ENCODE results near the gene MYO15A. TPM values are rescaled to one million over a fixed set of nuclear protein-coding genes. Genes with fewer than 3 reads are reported as not detected.
A peak's percentile ranks its signal among the peaks of the same experiment; 100 is the strongest.

MYO15A gene
- total RNA-seq (2014; rRNA removed) = 0.26 TPM in 1 of 2 replicates, not detected in the other
- percentile 19 among the genes with signal in this experiment for Bru-seq, nascent RNA
- percentile 35 among the genes with signal in this experiment for BruChase-seq, experiment 1, labeled RNA remaining after a 6-hour chase
- BruChase-seq, experiment 2, labeled RNA remaining after a 2-hour chase = percentile 32 among the genes with signal in this experiment
- long read RNA-seq = 0 reads

- Histone ChIP-seq H3K27ac (ENCODE audit: low read length) (no peak within 1 kb of the TSS), H3K9ac (ENCODE audit: low read length) (no peak within 1 kb of the TSS), H3K9me3 (ENCODE audit: low read length) (no peaks in the 10 kb centered on the region), H4K20me1 (ENCODE audit: low read length) (no peaks in the 10 kb centered on the region), H3F3A (ENCODE audit: low read length, unreplicated experiment) (no peaks in the 10 kb centered on the region), H3K4me3 (ENCODE audit: low read length) (no peak within 1 kb of the TSS), H3K27me3 (ENCODE audit: low read length) (no peaks in the 10 kb centered on the region), H3K4me1 (ENCODE audit: insufficient read depth, low read length) (no peaks in the 10 kb centered on the region), H3K4me2 (ENCODE audit: low read length) (no peak within 1 kb of the TSS), H2AFZ (ENCODE audit: low read length) (no peak within 1 kb of the TSS), H3K79me2 (ENCODE audit: low read length) (no peaks in the 10 kb centered on the region), H3K36me3 (ENCODE audit: low read depth, low read length) (peaks cover 12% of the 10 kb centered on the region), H3K9me2 (replicated peaks; ENCODE audit: low read length) (no peaks in the 10 kb centered on the region)
- POLR2A ChIA-PET (ENCODE audit: unreplicated experiment) = no interaction called here
- BruUV-seq (replicated peaks) = TSS peak; percentile 9
- no peak for DNase-seq
- CTCF ChIA-PET = no interaction called here
- intact Hi-C loops (cut with micrococcal nuclease) = no loop called here
- no peak for ATAC-seq
- no peak for TF ChIP-seq EZH2phosphoT487 (IDR thresholded peaks at IDR 0.05; ENCODE audit: borderline replicate concordance, low read length)
- TF ChIP-seq EZH2 (IDR thresholded peaks at IDR 0.05; ENCODE audit: low read length, unreplicated experiment) = no peak
- no peak for TF ChIP-seq CTCF (conservative IDR thresholded peaks at IDR 0.05; ENCODE audit: low read depth, low read length)
Observed at GRCh38 chr17:18108401-18109312, at the start of gene MYO15A. Gene MYO15A, plus strand, starts transcription at chr17:18108756. Its CDS starts 10,045 bp downstream, at chr17:18118801.

GRCh38 chr17:18059283-18059682 lies 49.3 kb upstream of the MYO15A start:
- Histone ChIP-seq H3K27me3 (ENCODE audit: low read length) (no peaks in the 10 kb centered on the region), H3K27ac (ENCODE audit: low read length) (no peak overlapping the region), H3K4me3 (ENCODE audit: low read length) (no peak overlapping the region), H3K36me3 (ENCODE audit: low read depth, low read length) (peaks cover 11% of the 10 kb centered on the region; the same call in 1 of the 2 replicates), H3K9ac (ENCODE audit: low read length) (no peak overlapping the region), H3F3A (ENCODE audit: low read length, unreplicated experiment) (no peaks in the 10 kb centered on the region), H4K20me1 (ENCODE audit: low read length) (no peaks in the 10 kb centered on the region), H3K4me2 (ENCODE audit: low read length) (no peak overlapping the region), H2AFZ (ENCODE audit: low read length) (no peak overlapping the region), H3K9me2 (replicated peaks; ENCODE audit: low read length) (no peaks in the 10 kb centered on the region), H3K4me1 (ENCODE audit: insufficient read depth, low read length) (no peaks in the 10 kb centered on the region), H3K79me2 (ENCODE audit: low read length) (no peaks in the 10 kb centered on the region), H3K9me3 (ENCODE audit: low read length) (no peaks in the 10 kb centered on the region)
- POLR2A ChIA-PET (ENCODE audit: unreplicated experiment) = no interaction called here
- no peak for ATAC-seq
- intact Hi-C loops (cut with micrococcal nuclease) = no loop called here
- no TSS peak for BruUV-seq (replicated peaks)
- TF ChIP-seq CTCF (conservative IDR thresholded peaks at IDR 0.05; ENCODE audit: low read depth, low read length) = no peak
- no peak for TF ChIP-seq EZH2phosphoT487 (IDR thresholded peaks at IDR 0.05; ENCODE audit: borderline replicate concordance, low read length)
- no peak for TF ChIP-seq EZH2 (IDR thresholded peaks at IDR 0.05; ENCODE audit: low read length, unreplicated experiment)
- CTCF ChIA-PET = no interaction called here
- DNase-seq = peak; percentile 17

GRCh38 chr17:18064053-18064452 lies 44.5 kb upstream of the MYO15A start:
- no peaks in the 10 kb centered on the region for H4K20me1 ChIP-seq (ENCODE audit: low read length)
- no TSS peak for BruUV-seq (replicated peaks)
- no peak overlapping the region for H3K27ac ChIP-seq (ENCODE audit: low read length)
- DNase-seq (no peak), ATAC-seq (no peak)
- no peaks in the 10 kb centered on the region for H3K4me1 ChIP-seq (ENCODE audit: insufficient read depth, low read length)
- H3K4me3 ChIP-seq (ENCODE audit: low read length) = no peak overlapping the region
- no peak overlapping the region for H3K4me2 ChIP-seq (ENCODE audit: low read length)
- H3F3A ChIP-seq (ENCODE audit: low read length, unreplicated experiment) = no peaks in the 10 kb centered on the region
- no peak overlapping the region for H3K9ac ChIP-seq (ENCODE audit: low read length)
- ChIA-PET CTCF (no interaction called here), POLR2A (ENCODE audit: unreplicated experiment) (no interaction called here)
- no peaks in the 10 kb centered on the region for H3K27me3 ChIP-seq (ENCODE audit: low read length)
- H3K9me3 ChIP-seq (ENCODE audit: low read length) = no peaks in the 10 kb centered on the region
- peaks cover 10% of the 10 kb centered on the region; the same call in 1 of the 2 replicates for H3K36me3 ChIP-seq (ENCODE audit: low read depth, low read length)
- TF ChIP-seq EZH2phosphoT487 (IDR thresholded peaks at IDR 0.05; ENCODE audit: borderline replicate concordance, low read length) (no peak), CTCF (conservative IDR thresholded peaks at IDR 0.05; ENCODE audit: low read depth, low read length) (no peak), EZH2 (IDR thresholded peaks at IDR 0.05; ENCODE audit: low read length, unreplicated experiment) (no peak)
- H3K79me2 ChIP-seq (ENCODE audit: low read length) = no peaks in the 10 kb centered on the region
- intact Hi-C loops (cut with micrococcal nuclease) = no loop called here
- no peak overlapping the region for H2AFZ ChIP-seq (ENCODE audit: low read length)
- H3K9me2 ChIP-seq (replicated peaks; ENCODE audit: low read length) = no peaks in the 10 kb centered on the region

Measured in PC-3 (cell line).